HG03378 (cell line): ENCODE data around the gene CACNA2D2.

Experiments
- ATAC-seq: cut with Tn5 transposase; IDR thresholded peaks from one replicate; pipeline ENCODE4 v1.9.1; 2021; ENCODE audit warnings: mild to moderate bottlenecking, moderate library complexity; ENCODE audit not compliant: unreplicated experiment

CACNA2D2 gene

GRCh38 chr3:50408443-50408944 is 94.9 kb downstream of the CACNA2D2 start:
- ATAC-seq = no peak

GRCh38 chr3:50406487-50406886 is 96.9 kb downstream of the CACNA2D2 start:
- ATAC-seq = no peak

DNA sequence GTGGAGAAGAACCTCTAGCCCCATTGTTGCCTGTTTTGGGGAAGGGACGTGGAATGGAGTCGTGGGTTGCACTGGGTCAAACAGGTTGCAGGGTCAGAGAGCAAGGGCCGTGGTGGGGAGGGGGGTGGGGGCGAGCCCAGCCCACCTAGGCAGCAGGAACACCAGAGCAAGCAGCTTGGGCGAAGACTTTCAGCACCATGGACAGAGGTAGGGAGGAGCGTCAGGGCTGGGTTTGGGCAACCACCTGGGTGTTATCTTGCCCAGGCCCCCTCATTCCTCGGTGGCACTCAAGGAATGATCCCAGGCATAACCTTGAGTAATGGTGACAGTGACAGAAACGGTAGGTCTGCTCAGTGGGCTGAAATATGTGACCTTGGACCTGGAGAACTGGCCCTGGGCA is 98.2 kb downstream of the CACNA2D2 start:
- ATAC-seq = no peak

DNA sequence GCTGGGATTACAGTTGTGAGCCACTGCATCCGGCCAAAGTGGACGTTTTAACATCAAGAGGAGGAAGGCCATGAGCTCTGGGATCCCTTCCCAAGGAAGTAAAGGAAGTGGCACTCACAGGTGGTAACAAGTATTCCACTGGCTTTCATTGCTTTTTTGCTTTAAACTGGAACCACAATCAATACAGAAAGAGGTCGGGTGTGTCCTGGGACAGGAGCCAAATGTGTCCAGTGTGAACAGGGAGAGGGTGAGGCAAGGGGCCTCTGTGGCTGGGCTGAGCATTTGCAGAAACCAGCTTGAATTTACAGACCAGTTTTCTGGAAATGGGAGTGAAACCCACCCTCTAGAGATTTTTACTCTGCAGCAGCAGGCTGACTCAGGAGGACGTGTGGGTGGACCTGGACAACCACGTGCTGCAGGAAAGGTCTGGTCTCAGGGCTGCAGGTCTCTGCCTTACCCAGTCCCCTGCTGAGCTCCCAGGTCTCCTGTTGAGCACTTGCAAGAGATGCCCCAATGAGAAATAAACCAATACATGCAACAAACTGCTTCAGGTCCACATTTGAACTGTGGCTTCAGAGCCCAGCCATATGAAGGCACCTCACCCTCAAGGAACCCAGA is 101.3 kb downstream of the CACNA2D2 start:
- no peak for ATAC-seq

- ATAC-seq = no peak
Measured at GRCh38 chr3:50396502-50396901, 106.9 kb downstream of the CACNA2D2 start.

- ATAC-seq = no peak
Measured at GRCh38 chr3:50395070-50395860, 108.2 kb downstream of the CACNA2D2 start.

DNA sequence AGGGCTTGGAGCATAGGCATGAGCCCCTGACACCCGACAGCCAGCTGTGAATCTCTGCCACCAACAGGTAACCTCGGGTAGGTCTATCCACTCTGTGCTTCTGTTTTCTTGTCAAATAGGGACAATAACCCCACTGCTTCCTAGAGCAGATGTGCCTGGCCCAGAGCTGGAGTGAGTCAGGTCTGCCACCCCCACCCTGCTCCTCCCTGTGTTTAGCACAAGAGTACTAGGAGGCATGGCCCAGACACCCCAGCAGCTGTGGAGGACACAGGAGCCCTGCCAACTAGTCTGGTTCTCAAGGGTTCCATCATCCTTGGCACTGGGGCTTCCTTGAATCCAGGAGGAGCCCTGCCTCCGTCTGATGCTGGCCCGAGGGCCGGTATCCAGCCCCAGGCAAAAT is 110.4 kb downstream of the CACNA2D2 start:
- ATAC-seq = no peak

DNA sequence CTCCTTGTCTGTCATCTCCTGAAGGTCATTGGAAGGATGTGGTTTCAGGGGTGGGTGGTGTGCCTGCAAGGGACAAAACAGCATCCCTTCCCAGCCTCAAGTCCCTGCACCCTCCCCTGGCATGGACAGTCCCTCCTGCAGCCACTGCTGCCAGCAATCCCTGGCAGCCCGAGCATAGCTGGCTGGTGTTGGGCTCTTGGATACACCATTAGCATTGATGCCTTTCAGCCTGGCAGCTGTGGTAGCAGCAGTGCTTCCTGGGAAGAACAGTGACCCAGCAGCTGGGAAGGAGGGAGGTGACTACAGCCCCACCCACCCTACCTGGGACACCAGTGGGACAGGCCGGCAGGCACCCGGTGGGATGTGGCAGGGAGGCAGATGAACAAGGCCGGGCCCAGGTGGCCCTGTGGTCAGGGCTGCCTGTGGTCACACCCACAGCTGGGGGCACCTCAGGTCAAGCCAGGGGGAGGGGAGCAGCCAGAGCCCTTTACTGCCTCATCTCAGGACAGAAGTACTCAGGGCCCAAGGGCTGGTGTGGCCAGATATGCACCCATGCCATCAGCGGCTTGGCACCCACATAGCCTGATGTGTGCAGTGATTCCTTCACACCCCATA is 111.2 kb downstream of the CACNA2D2 start:
- no peak for ATAC-seq

GRCh38 chr3:50390508-50391224 is 112.8 kb downstream of the CACNA2D2 start:
- ATAC-seq = no peak

- ATAC-seq = no peak
Measured at GRCh38 chr3:50389414-50389767, 114.0 kb downstream of the CACNA2D2 start.

GRCh38 chr3:50388720-50389413 is 114.6 kb downstream of the CACNA2D2 start:
- ATAC-seq = no peak

DNA sequence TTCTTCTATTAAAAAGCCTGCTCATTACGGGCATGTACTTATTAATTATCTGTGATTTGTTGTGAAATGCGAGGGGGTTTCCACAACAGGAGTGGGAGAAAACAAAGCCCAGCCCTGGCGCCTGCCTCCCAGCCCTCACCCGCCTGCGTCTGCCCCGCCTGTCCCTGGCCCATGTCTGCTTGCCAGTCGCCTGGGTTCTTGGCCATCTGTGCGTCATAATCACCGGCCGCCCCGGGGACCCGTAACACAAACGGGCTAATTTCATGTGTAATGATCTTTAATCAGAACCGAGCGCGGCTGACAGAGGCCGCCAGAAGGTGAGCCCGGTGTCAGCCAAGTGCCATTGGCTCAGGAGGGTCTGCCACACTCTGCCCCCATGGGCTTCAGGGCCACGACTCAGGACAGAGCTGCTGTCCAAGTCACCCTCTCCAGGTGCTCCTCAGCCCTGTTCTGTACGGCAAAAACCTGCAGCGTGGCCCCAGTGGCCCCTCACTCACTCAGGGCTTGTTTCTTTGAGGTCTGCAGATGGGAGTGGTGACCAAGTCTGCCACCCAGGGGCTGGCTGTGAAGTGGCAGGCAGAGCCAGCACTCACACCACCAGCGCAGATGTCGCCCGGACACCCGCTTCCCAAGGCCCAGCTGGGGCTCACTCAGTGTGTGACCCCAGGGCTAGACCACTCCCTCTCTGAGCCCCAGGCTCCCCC is 115.3 kb downstream of the CACNA2D2 start:
- no peak for ATAC-seq

- ATAC-seq = no peak
Measured at GRCh38 chr3:50385754-50386153, 117.7 kb downstream of the CACNA2D2 start.

DNA sequence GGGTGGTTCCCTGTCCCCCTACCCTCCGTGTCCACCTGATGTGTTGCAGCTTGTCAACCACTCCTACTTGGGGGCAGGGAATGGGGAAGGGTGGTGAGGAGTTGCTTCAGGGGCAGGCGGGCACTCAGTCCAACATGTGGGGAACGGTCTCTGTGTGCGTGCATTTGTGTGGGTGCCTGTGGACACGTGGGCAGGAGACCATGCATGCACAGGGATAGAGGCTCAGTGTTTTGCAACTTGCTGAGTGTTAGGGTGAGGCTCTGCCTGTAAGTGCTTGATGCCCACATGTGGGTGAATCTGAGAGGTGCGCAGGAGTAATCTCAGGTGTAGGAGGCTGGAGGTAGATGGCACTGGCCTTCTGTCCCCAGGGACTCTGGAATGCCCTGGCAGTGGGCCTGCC is 119.7 kb downstream of the CACNA2D2 start:
- ATAC-seq = no peak

GRCh38 chr3:50382722-50383121 is 120.7 kb downstream of the CACNA2D2 start:
- ATAC-seq = no peak

DNA sequence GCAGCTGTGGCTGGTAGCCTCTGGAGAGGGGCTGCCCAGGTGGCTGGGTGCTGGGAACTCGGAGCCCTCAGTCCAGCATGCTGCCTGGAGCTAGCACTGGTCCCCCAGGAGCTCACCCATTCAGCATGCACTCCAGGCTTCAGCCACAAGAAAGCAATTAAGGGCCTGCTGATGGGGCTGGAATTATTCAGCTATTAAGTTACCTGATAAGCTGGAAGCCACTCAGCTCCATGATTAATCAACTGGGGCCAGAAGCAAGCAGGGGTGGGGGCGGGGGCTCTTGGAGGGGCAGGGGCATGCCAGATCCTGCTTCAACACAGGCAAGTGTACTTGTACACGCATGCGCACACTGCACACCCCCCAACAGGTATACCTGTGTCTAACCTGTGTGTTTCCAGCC is 122.1 kb downstream of the CACNA2D2 start:
- no peak for ATAC-seq

- no peak for ATAC-seq
Measured at GRCh38 chr3:50380405-50381085, 122.9 kb downstream of the CACNA2D2 start.

DNA sequence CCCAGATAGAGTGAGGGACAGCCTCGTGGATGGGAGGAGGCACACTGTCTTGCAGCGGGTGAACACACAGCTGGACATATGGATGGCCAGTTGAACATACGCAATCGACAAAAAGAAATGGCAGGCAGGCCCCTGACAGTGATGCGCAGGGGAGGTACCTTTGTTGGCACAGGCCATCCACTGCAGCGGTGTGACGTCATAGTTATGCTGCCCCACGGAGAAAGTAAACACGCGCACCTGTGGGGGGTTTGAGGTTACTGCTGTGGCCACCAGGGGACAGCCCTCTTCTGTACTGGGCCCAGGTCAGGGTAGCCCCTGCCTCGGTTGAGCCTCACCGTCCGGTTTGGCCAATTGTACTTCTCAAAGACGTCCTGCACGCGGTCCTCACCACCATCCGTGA is 124.7 kb downstream of the CACNA2D2 start:
- ATAC-seq = no peak

GRCh38 chr3:50378024-50378423 is 125.4 kb downstream of the CACNA2D2 start:
- no peak for ATAC-seq
